Central memory CD8-positive, alpha-beta T cell (primary cell): ENCODE data around the gene ANKRD44.
"Not testable (repeated sequence)": the region's sequence is repeated elsewhere in the genome, so short reads cannot be mapped to it uniquely, and the experiment has no call there.

Experiments used
- ATAC-seq: fragments of 150-1000 bp; cut with Tn5 transposase; replicated peaks from 2 replicates; pipeline ENCODE4 v1.10.0; 2022; ENCODE audit warnings: mild to moderate bottlenecking, moderate FRiP score, moderate number of reproducible peaks; ENCODE audit not compliant: poor library complexity, severe bottlenecking; ENCODE audit errors: extremely low read depth
- DNase-seq, 2 donors: peaks; one replicate each; pipeline ENCODE4 v3.0.0; 2021; ENCODE audit warnings: low spot score in 2 of 2
- H3K27ac Mint-ChIP-seq: one replicate; pipeline ENCODE4 v1.8.0; 2022; ENCODE audit warnings: low read depth, mild to moderate bottlenecking, moderate library complexity, mixed read lengths
- H3K27me3 Mint-ChIP-seq: one replicate; pipeline ENCODE4 v1.8.0; 2022; ENCODE audit warnings: mixed read lengths
- H3K36me3 Mint-ChIP-seq: one replicate; pipeline ENCODE4 v1.8.0; 2022; ENCODE audit warnings: mild to moderate bottlenecking, moderate library complexity, mixed read lengths; ENCODE audit not compliant: insufficient read depth
- H3K4me1 Mint-ChIP-seq: one replicate; pipeline ENCODE4 v1.8.0; 2022; ENCODE audit warnings: mixed read lengths
- H3K4me3 Mint-ChIP-seq: one replicate; pipeline ENCODE4 v1.8.0; 2022; ENCODE audit warnings: mild to moderate bottlenecking, moderate library complexity, mixed read lengths
- H3K9me3 Mint-ChIP-seq: one replicate; pipeline ENCODE4 v1.8.0; 2022; ENCODE audit warnings: mixed read lengths

The ANKRD44 gene

DNA sequence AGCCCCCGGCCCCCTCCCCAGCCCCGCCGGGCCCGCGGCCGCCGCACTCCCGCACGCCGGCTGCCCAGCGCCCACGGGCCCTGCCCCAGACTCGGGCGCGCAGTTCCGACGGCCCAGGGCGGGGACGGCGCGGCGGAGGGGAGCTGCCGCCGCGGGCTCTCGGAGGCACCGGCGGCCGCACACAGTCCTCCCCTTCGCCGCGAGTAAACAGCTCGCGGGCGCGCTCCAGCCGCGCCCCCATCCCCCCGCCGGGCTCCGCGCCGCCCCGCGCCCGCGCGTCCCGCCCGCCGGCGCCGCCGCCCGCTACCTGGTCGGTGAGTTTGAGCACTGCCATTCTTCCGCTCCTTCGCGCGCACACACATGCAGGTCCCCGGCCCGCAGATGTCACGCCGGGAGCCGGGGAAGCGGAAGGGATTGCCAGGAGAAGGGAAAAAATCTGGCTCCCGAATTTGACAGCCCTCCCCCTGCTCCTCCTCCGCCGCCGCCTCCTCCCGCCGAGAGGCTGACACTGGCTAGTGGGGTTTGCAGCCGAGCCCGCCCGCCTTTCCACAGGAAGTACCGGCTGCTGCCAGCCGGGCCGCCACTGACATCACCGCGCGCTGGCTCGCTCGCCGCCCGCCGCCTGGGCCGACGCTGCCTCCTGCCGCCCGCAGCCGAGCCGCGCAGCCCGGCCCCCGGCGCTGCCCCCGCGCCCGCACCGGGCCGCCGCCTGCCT is at the start of gene ANKRD44:
ANKRD44 (minus strand) TSS at position 510 of the 715 bp plus-strand sequence; CDS start at position 334, 176 bp downstream.
- DNase-seq (peak; percentile 76 to 88), ATAC-seq (peak; percentile 78)
- Mint-ChIP-seq H3K4me3 (peak within 1 kb of the TSS; percentile 90), H3K27me3 (no peaks in the 10 kb centered on the region), H3K36me3 (peaks cover 28% of the 10 kb centered on the region), H3K9me3 (no peaks in the 10 kb centered on the region), H3K27ac (peak within 1 kb of the TSS; percentile 93), H3K4me1 (peaks cover 58% of the 10 kb centered on the region)

DNA sequence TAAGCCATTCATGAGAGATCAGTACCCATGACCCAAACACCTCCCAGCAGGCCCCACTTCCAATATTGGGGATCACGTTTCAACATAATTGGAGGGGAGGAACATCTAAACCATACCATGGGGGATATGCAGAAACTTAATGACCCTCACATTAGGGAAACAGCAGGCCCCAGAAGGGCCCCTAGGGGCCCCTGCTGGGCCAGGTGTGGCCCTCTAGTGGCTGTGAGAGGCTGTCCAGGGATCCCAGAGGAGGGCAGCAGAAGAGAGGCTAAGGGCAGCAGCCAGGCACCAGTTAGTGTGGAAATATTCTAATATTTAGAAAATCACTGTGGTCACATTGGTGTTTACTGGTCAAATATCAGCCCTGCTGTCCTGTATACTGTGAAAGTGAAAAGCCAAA is 49.3 kb upstream of the ANKRD44 start:
- Mint-ChIP-seq H3K27ac (no peak overlapping the region), H3K4me1 (peaks cover 14% of the 10 kb centered on the region), H3K9me3 (no peaks in the 10 kb centered on the region), H3K36me3 (peaks cover 3% of the 10 kb centered on the region), H3K4me3 (no peak overlapping the region), H3K27me3 (no peaks in the 10 kb centered on the region)
- no peak for ATAC-seq
- no peak for DNase-seq

DNA sequence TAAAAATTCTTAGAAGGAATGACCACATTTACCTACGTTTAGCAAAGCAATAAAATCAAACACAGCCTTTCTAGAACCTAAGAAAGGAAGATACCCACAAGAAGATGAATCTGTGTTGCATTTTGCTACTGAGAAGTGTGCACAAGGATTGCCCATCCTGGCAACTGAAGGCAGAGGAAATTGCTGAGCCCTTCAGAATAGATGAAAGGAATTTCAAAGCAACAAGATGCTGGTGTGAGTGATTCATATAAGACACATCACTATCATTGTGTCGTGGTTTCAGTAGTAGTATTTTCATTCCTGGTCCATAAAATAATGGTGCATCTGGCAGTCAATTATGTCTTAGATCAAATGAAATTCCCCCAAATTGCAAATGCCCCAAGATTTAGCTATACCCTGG is 48.4 kb upstream of the ANKRD44 start:
- Mint-ChIP-seq H3K4me1 (peaks cover 14% of the 10 kb centered on the region), H3K36me3 (peaks cover 3% of the 10 kb centered on the region), H3K27ac (no peak overlapping the region), H3K9me3 (no peaks in the 10 kb centered on the region), H3K27me3 (no peaks in the 10 kb centered on the region), H3K4me3 (no peak overlapping the region)
- no peak for DNase-seq
- no peak for ATAC-seq

DNA sequence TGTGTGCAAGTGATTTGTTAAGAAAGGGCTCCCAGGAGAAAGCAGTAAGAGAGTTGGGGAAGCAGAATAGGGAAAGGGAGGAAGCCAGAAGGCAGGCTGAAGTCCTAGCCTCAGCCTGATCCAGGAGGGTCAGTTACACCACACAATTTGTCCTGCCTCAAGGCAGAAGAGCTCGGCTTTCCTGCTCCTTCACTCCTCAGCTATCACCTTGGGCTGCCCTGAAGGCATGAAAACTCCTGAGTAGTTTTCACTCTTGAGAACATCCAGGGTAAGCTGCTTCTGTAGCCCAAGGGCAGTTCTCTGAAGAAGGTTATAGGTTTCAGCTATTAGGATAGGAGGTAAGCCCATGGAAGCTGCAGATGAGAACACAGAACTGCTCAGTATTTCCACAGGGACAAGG is 47.4 kb upstream of the ANKRD44 start:
- Mint-ChIP-seq H3K36me3 (peaks cover 2% of the 10 kb centered on the region), H3K27me3 (no peaks in the 10 kb centered on the region)

DNA sequence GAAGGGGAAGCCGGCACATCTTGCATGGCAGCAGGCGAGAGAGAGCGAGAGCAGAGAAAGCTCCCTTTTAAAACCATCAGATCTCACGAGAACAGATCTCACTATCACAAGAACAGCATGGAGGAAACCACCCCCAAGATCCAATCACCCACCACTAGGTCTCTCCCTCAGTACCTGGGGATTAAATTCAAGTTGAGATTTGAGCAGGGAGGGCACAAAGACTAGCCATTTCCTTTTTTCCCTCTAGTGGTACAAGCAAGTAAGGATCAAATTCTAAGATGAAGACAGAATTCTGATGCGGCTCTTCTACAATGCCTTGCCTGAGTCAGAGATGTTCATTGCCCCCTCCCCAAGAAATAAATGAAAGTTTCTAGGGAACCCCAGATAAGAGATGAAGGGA is 45.6 kb upstream of the ANKRD44 start:
- Mint-ChIP-seq H3K9me3 (no peaks in the 10 kb centered on the region), H3K27ac (no peak overlapping the region), H3K27me3 (no peaks in the 10 kb centered on the region), H3K36me3 (peaks cover 2% of the 10 kb centered on the region), H3K4me1 (peaks cover 14% of the 10 kb centered on the region), H3K4me3 (peak overlapping the region; percentile 14)
- DNase-seq (no peak), ATAC-seq (peak; percentile 56)

More for the DNA sequence above, 47.4 kb upstream of the ANKRD44 start:
- DNase-seq (no peak), ATAC-seq (no peak)
- no peaks in the 10 kb centered on the region for H3K9me3 Mint-ChIP-seq
- no peak overlapping the region for H3K27ac Mint-ChIP-seq
- H3K4me3 Mint-ChIP-seq, result no peak overlapping the region
- H3K4me1 Mint-ChIP-seq, result peaks cover 14% of the 10 kb centered on the region

DNA sequence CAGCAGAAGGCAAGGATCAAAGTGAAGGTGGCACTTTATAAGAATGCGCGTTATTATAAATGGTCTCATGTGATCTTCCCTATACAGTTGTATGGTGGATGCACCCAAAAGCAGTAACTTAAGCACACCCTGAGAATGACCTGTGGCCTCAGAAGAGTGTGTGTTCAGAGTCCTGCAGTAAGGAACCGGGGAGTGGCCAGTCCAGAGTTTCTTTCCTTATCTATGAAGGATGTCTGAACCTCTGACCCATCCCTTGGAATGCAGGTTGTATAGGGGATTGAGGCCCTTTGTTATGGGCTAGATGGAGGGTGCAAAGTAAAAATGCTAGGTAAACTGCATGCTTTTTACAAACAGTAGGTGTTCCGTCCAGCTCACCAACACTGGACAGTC is 43.6 kb upstream of the ANKRD44 start:
- Mint-ChIP-seq H3K9me3 (no peaks in the 10 kb centered on the region), H3K4me1 (peaks cover 10% of the 10 kb centered on the region), H3K27me3 (no peaks in the 10 kb centered on the region), H3K27ac (no peak overlapping the region), H3K4me3 (no peak overlapping the region), H3K36me3 (peaks cover 2% of the 10 kb centered on the region)
- no peak for ATAC-seq
- no peak for DNase-seq

DNA sequence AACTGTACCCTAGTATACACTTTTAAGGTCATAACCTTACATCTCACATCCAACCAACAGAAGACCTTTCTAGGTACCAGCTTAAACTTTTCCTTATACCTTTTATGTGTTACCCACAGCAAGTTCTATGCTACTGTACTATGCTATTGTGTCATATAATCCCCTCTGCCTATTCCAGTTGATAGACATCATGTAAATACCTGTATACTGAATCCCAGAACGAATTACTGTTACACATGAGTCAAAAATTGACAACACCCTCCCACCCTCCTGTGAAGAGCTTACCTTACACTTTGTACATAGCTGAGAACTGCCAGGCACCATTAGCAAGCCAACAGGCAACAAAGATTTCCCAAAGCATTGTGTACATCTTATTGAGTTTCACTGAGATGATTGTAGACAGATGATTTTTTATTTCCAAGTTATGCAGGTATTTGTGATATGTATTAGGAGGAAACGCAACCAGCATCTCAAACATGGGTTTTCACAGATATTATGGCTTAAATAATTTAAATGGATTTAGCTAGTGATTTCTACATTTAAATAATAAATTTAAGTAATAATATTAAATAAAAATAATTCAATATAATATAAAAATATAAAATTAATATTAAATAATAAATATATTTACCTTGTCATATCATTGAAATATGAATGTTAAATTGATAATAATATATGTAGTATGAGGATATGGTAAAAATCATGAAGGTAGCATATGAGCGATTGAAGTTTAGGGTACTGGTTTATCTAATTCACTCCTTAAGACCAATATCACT is 43.0 kb upstream of the ANKRD44 start:
- H3K4me1 Mint-ChIP-seq, result peaks cover 6% of the 10 kb centered on the region
- ATAC-seq, result no peak

DNA sequence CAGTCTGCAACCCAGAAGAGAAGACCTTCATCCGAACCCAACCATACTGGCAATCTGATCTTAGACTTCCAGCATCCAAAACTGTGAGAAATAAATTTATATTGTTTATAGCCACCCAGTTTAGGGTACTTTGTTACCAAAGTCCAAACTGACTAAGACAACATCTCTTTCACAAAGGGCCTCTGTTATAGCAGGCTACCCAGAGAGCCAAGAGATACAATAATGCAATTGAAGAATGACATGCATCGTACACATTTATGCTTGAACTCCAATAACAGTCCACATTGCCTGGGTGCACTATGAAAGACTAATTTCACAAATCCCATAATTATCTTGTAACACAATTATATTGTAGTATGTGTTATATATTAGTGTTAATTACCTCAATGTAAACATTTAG is 39.1 kb upstream of the ANKRD44 start:
- DNase-seq (no peak), ATAC-seq (no peak)
- Mint-ChIP-seq H3K27me3 (no peaks in the 10 kb centered on the region), H3K4me3 (no peak overlapping the region), H3K4me1 (no peaks in the 10 kb centered on the region), H3K9me3 (no peaks in the 10 kb centered on the region), H3K27ac (no peak overlapping the region), H3K36me3 (peaks cover 2% of the 10 kb centered on the region)

More for the DNA sequence above, 43.0 kb upstream of the ANKRD44 start:
- Mint-ChIP-seq H3K9me3 (no peaks in the 10 kb centered on the region), H3K36me3 (no peaks in the 10 kb centered on the region), H3K27me3 (no peaks in the 10 kb centered on the region), H3K27ac (no peak overlapping the region), H3K4me3 (no peak overlapping the region)
- DNase-seq, result no peak

DNA sequence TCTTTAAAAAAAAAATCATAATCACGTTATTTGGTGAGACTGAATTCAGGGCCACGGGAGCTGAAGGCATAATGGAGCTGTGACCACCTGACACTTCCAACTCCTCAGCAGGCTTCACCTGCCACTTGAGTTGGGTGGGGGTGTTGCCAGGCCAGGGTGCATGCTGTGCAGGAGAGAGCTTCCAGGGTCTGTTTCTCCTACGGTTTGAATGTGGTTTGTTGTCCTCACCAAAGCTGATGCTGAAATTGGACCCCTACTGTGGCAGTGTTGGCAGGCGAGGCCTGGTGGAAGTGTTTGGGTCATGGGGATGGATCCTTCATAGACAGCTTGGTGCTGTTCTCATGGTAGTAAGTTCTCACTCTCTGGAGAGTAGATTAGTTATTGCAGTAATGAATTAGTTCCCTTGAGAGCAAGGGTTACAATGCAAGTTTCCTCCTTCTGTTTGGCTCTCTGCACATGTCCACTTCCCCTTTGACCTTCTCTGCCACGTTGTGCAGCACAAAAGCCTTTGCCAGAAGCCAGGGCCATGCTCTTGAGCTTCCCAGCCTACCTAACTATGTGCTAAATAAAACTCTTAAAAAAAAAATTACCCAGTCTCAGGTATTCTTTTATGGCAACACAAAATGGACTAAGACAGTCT is 38.3 kb upstream of the ANKRD44 start:
- ATAC-seq, result no peak
- Mint-ChIP-seq H3K27ac (no peak overlapping the region), H3K36me3 (peaks cover 2% of the 10 kb centered on the region), H3K27me3 (no peaks in the 10 kb centered on the region), H3K4me3 (no peak overlapping the region), H3K4me1 (no peaks in the 10 kb centered on the region), H3K9me3 (no peaks in the 10 kb centered on the region)
- no peak for DNase-seq

DNA sequence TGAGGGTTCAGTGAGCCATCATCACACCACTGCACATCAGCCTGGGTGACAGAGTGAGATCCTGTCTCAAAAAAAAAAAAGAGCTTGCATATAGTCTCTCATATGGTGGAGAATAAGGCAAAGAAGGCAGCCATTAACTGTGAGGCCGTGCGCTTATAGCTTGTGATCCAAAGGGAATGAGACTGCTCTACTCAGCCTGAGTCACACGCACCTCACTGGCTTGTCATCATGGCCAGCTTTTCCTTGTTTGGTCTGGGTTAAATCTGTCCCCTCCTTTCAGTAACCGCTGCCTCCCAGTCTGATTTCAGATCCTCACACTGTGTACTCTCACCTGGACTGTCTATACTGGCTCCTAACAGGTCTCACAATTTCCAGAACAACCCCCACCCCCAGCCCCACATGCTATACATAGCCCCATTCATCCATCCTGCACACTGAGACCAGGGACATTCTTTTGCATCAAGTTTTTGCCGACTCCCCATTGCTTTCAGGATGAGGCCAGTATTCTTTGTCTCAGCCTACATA is 35.3 kb upstream of the ANKRD44 start:
- Mint-ChIP-seq H3K27ac (no peak overlapping the region), H3K4me3 (no peak overlapping the region), H3K9me3 (no peaks in the 10 kb centered on the region), H3K36me3 (peaks cover 2% of the 10 kb centered on the region), H3K27me3 (no peaks in the 10 kb centered on the region), H3K4me1 (no peaks in the 10 kb centered on the region)
- ATAC-seq (no peak), DNase-seq (no peak)

DNA sequence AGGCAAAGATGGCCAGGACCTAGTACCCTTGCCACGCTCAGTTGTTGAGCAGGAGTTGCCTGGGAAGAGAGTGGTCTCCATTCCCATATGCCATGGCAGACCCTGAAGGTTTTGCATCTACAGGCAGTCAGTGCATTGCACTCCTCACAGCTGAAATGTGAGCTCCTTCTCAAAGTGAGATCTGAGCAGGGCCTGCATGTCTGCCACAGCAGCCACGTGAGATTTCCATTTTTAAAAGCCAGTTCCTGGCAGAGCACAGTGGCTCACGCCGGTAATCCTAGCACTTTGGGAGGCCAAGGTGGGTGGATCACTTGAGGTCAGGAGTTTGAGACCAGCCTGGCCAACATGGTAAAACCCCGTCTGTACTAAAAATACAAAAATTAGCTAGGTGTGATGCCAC is 33.4 kb upstream of the ANKRD44 start:
- H3K27ac Mint-ChIP-seq, H3K27me3 Mint-ChIP-seq, H3K9me3 Mint-ChIP-seq, H3K36me3 Mint-ChIP-seq, DNase-seq, H3K4me1 Mint-ChIP-seq, H3K4me3 Mint-ChIP-seq, ATAC-seq: not testable (repeated sequence)

DNA sequence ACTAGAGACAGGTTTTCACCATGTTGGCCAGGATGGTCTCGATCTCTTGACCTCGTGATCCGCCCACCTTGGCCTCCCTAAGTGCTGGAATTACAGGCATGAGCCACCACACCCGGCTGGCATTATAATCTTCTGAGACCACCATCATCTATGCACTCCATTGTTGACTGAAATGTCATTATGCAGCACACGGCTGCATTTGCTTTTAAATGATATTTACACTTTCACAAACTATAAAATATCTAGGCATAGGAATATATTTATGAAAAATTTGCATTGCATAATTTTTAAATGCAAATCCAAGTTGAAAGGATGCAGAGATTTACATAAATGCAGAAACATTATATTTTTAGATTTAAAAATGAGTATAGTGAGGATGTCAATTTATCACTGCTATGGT is 30.0 kb upstream of the ANKRD44 start:
- no peak overlapping the region for H3K27ac Mint-ChIP-seq
- H3K4me3 Mint-ChIP-seq, result no peak overlapping the region
- DNase-seq (no peak), ATAC-seq (no peak)
- H3K9me3 Mint-ChIP-seq, result no peaks in the 10 kb centered on the region
- H3K27me3 Mint-ChIP-seq, result no peaks in the 10 kb centered on the region
- peaks cover 6% of the 10 kb centered on the region for H3K4me1 Mint-ChIP-seq
- H3K36me3 Mint-ChIP-seq, result peaks cover 3% of the 10 kb centered on the region
